ENCODE results near the gene ANO7. TPM values are rescaled to one million over a fixed set of nuclear protein-coding genes. Genes with fewer than 3 reads are reported as not detected.

ANO7 gene
- total RNA-seq, 1 donor from 2014 or later: 2.1 TPM

DNA sequence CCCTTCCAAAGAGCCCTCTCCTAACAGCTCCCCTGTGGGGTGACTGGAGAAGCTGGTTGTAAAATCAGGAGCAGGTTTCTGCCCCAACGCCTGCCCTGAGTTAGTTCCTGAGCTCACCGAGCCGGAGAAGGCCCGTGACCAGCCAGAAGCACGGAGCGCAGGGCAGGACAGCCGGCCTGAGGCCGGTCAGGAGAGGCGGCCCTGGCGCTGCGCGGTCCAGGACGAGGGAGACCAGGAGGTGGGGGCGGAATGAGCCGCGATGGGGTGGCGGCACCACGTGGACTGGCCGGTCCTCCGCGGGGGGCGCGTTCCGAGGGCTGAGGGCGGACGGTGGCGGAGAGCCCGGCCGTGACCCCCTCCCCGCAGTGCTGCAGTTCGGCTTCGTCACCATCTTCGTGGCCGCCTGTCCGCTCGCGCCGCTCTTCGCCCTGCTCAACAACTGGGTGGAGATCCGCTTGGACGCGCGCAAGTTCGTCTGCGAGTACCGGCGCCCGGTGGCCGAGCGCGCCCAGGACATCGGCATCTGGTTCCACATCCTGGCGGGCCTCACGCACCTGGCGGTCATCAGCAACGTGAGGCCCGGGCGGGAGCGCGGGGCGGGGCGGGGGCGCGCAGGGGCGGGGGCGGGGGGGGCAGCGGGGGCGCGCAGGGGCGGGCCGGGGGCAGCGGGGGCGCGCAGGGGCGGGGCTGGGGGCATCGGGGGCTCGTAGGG lies 29.0 kb downstream of the ANO7 start:
- no peaks in the 10 kb centered on the region for H3K9me3 ChIP-seq
- peak overlapping the region; percentile 48 for H3K4me3 ChIP-seq
- H3K36me3 ChIP-seq: no peaks in the 10 kb centered on the region
- no peaks in the 10 kb centered on the region for H3K27me3 ChIP-seq
- intact Hi-C loops (cut with DNase I): no loop called here
- peak overlapping the region; percentile 82 for H3K27ac ChIP-seq
- TF ChIP-seq, protein P1, sequence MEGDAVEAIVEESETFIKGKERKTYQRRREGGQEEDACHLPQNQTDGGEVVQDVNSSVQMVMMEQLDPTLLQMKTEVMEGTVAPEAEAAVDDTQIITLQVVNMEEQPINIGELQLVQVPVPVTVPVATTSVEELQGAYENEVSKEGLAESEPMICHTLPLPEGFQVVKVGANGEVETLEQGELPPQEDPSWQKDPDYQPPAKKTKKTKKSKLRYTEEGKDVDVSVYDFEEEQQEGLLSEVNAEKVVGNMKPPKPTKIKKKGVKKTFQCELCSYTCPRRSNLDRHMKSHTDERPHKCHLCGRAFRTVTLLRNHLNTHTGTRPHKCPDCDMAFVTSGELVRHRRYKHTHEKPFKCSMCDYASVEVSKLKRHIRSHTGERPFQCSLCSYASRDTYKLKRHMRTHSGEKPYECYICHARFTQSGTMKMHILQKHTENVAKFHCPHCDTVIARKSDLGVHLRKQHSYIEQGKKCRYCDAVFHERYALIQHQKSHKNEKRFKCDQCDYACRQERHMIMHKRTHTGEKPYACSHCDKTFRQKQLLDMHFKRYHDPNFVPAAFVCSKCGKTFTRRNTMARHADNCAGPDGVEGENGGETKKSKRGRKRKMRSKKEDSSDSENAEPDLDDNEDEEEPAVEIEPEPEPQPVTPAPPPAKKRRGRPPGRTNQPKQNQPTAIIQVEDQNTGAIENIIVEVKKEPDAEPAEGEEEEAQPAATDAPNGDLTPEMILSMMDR (IDR thresholded peaks at IDR 0.05): no peak
- DNase-seq (peak; percentile 88), ATAC-seq (peak; percentile 80)
- peaks cover 8% of the 10 kb centered on the region for H3K4me1 ChIP-seq

DNA sequence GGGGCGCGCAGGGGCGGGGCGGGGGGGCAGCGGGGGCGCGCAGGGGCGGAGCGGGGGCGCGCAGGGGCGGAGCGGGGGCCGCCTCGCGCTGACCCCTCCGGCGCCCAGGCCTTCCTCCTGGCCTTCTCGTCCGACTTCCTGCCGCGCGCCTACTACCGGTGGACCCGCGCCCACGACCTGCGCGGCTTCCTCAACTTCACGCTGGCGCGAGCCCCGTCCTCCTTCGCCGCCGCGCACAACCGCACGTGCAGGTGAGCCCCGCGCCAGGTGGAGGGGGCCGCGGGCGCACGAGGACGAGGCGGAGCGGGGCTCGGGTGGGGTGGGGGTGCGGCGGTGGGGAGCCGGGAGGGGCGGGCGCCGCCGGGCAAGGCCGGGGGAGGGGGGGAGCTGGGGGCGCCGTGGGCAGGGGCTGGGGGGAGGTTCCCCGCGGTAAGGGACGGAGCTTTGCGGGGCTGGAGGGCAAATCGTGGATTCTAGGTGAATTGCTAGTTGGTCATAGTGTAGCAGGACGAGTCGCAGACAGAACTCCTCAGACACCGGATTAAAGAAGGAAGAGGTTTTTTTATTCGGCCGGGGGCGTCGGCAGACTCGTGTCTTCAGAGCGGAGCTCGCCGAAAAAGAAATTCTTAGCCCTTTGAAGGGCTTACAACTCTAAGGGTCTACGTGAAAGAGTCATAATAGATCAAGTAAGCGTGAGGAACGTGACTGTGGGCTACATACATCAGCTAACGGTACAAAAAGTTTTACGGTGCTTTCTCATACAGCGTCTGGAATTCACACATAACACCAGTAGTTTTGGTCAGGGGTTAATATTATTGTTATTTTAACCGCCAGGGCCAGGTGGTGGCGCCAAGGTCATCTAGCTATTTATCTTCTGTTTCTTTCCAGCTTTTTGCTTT lies 29.9 kb downstream of the ANO7 start:
- no peaks in the 10 kb centered on the region for H3K9me3 ChIP-seq
- H3K4me1 ChIP-seq: peaks cover 8% of the 10 kb centered on the region
- ATAC-seq (peak; percentile 66), DNase-seq (peak; percentile 77)
- intact Hi-C loops (cut with DNase I): no loop called here
- TF ChIP-seq, protein P1 (IDR thresholded peaks at IDR 0.05): peak; percentile 14
- H3K36me3 ChIP-seq: no peaks in the 10 kb centered on the region
- H3K27me3 ChIP-seq: no peaks in the 10 kb centered on the region
- peak overlapping the region; percentile 55 for H3K4me3 ChIP-seq
- peak overlapping the region; percentile 36 for H3K27ac ChIP-seq

DNA sequence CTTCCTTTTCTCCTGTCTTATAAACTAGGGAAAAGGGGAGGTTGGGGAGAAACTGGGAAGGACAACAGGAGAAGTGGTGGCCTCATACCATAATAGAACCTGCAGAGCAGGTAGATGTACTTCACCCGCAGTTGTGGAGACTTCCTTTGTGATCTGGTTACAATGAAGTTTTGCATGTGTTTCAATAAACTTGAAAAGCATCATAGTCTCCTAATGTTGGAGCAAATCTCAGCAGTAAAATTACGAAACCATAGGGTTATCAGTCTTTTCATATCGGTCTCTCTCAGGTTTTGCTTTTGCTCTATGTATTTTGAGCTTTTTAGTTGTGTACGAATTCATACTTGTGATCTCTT lies 30.5 kb downstream of the ANO7 start:
- Histone ChIP-seq H3K4me1 (peaks cover 8% of the 10 kb centered on the region), H3K27me3 (no peaks in the 10 kb centered on the region), H3K27ac (no peak overlapping the region), H3K9me3 (no peaks in the 10 kb centered on the region), H3K4me3 (peak overlapping the region; percentile 55), H3K36me3 (no peaks in the 10 kb centered on the region)
- DNase-seq (no peak), ATAC-seq (no peak)
- intact Hi-C loops (cut with DNase I): no loop called here
- TF ChIP-seq, protein P1 (IDR thresholded peaks at IDR 0.05): no peak

DNA sequence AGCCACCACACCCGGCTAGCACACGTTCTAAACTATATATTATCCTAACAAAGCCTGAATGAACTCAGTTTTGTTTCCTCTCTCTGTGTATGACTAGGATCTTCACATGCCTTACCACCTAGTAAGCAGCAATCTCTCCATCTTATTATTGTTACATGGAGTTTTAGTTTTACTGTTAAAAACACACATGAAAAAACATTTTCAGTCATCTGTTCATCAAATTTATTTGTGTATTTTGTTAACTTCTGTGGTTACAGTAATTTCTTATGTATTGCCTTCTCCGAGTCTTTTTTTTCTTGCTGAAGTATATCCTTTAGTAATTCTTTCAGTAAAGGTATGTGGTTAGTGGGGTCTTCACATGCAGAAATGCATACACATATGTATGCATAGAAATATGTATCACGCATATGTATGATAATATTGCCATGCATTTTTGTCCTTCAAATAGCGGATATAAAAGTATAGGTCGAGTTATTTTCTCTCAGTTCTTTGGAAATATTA lies 31.4 kb downstream of the ANO7 start:
- no peak overlapping the region for H3K4me3 ChIP-seq
- ATAC-seq: no peak
- no peak overlapping the region for H3K27ac ChIP-seq
- intact Hi-C loops (cut with DNase I): no loop called here
- H3K4me1 ChIP-seq: peaks cover 8% of the 10 kb centered on the region
- H3K9me3 ChIP-seq: no peaks in the 10 kb centered on the region
- DNase-seq: no peak
- no peaks in the 10 kb centered on the region for H3K27me3 ChIP-seq
- H3K36me3 ChIP-seq: no peaks in the 10 kb centered on the region
- TF ChIP-seq, protein P1 (IDR thresholded peaks at IDR 0.05): no peak

- Histone ChIP-seq H3K4me1 (peaks cover 8% of the 10 kb centered on the region), H3K36me3 (peaks cover 28% of the 10 kb centered on the region), H3K9me3 (no peaks in the 10 kb centered on the region), H3K27me3 (no peaks in the 10 kb centered on the region), H3K27ac (no peak overlapping the region), H3K4me3 (no peak overlapping the region)
- DNase-seq (no peak), ATAC-seq (peak; percentile 29)
- TF ChIP-seq, protein P1 (IDR thresholded peaks at IDR 0.05): no peak
- intact Hi-C loops (cut with DNase I): no loop called here
Measured at GRCh38 chr2:241223211-241224017, 34.9 kb downstream of the ANO7 start.
